ENCODE measurements around the gene KBTBD2.
"Not testable (repeated sequence)": the region's sequence is repeated elsewhere in the genome, so short reads cannot be mapped to it uniquely, and the experiment has no call there.

Gene KBTBD2

GRCh38 chr7:32855837-32856775 lies 35.5 kb downstream of the KBTBD2 start:
- peak; percentile 97 for FAIRE-seq
- DNase-seq (ENCODE audit: low spot score): not testable (repeated sequence)

- not testable (repeated sequence) for FAIRE-seq; DNase-seq (ENCODE audit: low spot score)
These were observed 40.9 kb downstream of the KBTBD2 start for GRCh38 chr7:32850654-32851053.

GRCh38 chr7:32848655-32849054 lies 42.9 kb downstream of the KBTBD2 start:
- FAIRE-seq; DNase-seq (ENCODE audit: low spot score): not testable (repeated sequence)

- peak; percentile 80 for DNase-seq (ENCODE audit: low spot score)
- no peak for FAIRE-seq
These were observed 44.8 kb downstream of the KBTBD2 start for GRCh38 chr7:32846630-32847225.

- not testable (repeated sequence) for DNase-seq (ENCODE audit: low spot score)
- peak; percentile 27 for FAIRE-seq
These were observed 46.8 kb downstream of the KBTBD2 start for GRCh38 chr7:32844748-32845147.

- not testable (repeated sequence) for FAIRE-seq; DNase-seq (ENCODE audit: low spot score)
These were observed 47.8 kb downstream of the KBTBD2 start for GRCh38 chr7:32843763-32844162.

GRCh38 chr7:32839846-32840245 lies 51.7 kb downstream of the KBTBD2 start:
- DNase-seq (ENCODE audit: low spot score); FAIRE-seq: not testable (repeated sequence)

GRCh38 chr7:32828996-32829752 lies 62.4 kb downstream of the KBTBD2 start:
- not testable (repeated sequence) for DNase-seq (ENCODE audit: low spot score)
- FAIRE-seq: peak; percentile 65
